LNCaP clone FGC (cell line): ENCODE measurements around the gene C17orf107.

Experiments
- DNase-seq: peaks from one replicate; pipeline ENCODE4 v3.0.0-alpha.2; 2011; ENCODE audit warnings: low read depth
- H3K4me3 ChIP-seq: 2 replicates; pipeline ENCODE4 v1.5.1; 2011; ENCODE audit warnings: mild to moderate bottlenecking, low read depth, low read length, control low read depth
- TF ChIP-seq, protein P1 (sequence below): IDR thresholded peaks from 2 replicates; pipeline ENCODE4 v1.5.1; 2012; ENCODE audit warnings: mild to moderate bottlenecking; ENCODE audit not compliant: control insufficient read depth, insufficient read depth; ENCODE audit errors: extremely low read depth

The C17orf107 gene

GRCh38 chr17:4931963-4932362 is 32.6 kb downstream of the C17orf107 start, which contains the start of gene GP1BA:
Gene GP1BA, plus strand, starts transcription at chr17:4932277. Its CDS starts 328 bp downstream, at chr17:4932605.
- TF ChIP-seq, protein P1, sequence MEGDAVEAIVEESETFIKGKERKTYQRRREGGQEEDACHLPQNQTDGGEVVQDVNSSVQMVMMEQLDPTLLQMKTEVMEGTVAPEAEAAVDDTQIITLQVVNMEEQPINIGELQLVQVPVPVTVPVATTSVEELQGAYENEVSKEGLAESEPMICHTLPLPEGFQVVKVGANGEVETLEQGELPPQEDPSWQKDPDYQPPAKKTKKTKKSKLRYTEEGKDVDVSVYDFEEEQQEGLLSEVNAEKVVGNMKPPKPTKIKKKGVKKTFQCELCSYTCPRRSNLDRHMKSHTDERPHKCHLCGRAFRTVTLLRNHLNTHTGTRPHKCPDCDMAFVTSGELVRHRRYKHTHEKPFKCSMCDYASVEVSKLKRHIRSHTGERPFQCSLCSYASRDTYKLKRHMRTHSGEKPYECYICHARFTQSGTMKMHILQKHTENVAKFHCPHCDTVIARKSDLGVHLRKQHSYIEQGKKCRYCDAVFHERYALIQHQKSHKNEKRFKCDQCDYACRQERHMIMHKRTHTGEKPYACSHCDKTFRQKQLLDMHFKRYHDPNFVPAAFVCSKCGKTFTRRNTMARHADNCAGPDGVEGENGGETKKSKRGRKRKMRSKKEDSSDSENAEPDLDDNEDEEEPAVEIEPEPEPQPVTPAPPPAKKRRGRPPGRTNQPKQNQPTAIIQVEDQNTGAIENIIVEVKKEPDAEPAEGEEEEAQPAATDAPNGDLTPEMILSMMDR, result no peak
- no peak within 1 kb of the TSS for H3K4me3 ChIP-seq
- DNase-seq, result no peak

DNA sequence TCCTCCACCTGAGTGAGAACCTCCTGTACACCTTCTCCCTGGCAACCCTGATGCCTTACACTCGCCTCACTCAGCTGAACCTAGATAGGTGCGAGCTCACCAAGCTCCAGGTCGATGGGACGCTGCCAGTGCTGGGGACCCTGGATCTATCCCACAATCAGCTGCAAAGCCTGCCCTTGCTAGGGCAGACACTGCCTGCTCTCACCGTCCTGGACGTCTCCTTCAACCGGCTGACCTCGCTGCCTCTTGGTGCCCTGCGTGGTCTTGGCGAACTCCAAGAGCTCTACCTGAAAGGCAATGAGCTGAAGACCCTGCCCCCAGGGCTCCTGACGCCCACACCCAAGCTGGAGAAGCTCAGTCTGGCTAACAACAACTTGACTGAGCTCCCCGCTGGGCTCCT is 33.4 kb downstream of the C17orf107 start:
- no peak for DNase-seq
- TF ChIP-seq, protein P1, result no peak
- no peak overlapping the region for H3K4me3 ChIP-seq

DNA sequence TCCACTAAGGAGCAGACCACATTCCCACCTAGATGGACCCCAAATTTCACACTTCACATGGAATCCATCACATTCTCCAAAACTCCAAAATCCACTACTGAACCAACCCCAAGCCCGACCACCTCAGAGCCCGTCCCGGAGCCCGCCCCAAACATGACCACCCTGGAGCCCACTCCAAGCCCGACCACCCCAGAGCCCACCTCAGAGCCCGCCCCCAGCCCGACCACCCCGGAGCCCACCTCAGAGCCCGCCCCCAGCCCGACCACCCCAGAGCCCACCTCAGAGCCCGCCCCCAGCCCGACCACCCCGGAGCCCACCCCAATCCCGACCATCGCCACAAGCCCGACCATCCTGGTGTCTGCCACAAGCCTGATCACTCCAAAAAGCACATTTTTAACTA is 34.3 kb downstream of the C17orf107 start:
- DNase-seq, result no peak
- TF ChIP-seq, protein P1, result no peak
- H3K4me3 ChIP-seq, result no peak overlapping the region

DNA sequence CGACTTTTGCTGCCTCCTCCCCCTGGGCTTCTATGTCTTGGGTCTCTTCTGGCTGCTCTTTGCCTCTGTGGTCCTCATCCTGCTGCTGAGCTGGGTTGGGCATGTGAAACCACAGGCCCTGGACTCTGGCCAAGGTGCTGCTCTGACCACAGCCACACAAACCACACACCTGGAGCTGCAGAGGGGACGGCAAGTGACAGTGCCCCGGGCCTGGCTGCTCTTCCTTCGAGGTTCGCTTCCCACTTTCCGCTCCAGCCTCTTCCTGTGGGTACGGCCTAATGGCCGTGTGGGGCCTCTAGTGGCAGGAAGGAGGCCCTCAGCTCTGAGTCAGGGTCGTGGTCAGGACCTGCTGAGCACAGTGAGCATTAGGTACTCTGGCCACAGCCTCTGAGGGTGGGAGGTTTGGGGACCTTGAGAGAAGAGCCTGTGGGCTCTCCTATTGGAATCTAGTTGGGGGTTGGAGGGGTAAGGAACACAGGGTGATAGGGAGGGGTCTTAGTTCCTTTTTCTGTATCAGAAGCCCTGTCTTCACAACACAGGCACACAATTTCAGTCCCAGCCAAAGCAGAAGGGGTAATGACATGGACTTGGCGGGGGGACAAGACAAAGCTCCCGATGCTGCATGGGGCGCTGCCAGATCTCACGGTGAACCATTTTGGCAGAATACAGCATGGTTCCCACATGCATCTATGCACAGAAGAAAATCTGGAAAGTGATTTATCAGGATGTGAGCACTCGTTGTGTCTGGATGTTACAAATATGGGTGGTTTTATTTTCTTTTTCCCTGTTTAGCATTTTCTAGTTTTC is 35.0 kb downstream of the C17orf107 start:
- H3K4me3 ChIP-seq, result no peak overlapping the region
- no peak for DNase-seq
- TF ChIP-seq, protein P1, result 0 out of 2 replicates have a peak, but pooled peaks have one; percentile 28

DNA sequence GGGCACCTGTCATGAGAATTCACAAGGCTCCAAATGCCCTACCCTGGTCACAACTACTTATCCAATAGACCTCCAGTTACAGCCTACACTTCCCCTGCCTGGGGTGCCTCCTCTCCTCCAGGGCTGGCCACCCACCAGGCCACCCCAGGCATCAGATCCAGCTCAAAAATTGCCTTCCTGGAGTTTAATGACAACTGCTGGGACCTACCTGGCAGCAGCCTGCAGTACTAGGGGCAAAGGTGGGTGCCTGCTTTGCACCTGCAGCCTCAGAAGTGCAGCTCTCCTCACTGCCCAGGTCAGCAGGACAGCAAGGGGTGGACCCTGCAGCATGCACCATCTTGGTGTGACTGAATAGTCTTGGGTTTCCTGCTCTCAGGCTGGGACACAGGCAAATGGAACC is 36.3 kb downstream of the C17orf107 start:
- no peak overlapping the region for H3K4me3 ChIP-seq
- DNase-seq, result no peak
- TF ChIP-seq, protein P1, result no peak

DNA sequence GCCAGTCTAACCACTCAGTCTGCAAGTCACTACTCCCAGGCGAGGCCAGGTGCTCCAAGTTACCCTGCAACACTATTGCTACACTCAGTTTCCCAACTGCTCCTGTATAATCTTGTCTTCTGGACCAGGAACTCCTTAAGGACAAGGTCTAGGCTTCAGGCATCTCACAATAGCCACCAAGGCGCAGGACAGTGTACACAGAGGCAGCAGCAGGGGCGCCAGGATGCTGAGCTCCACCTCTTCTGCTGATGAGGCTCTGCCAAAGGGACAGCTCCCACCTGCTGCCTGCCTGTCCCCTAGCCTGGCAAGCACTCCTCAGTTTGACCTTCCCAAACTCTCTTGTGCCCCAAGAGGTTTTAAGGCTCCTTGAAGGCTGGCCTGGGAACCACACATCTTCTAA is 37.1 kb downstream of the C17orf107 start:
- DNase-seq, result no peak
- TF ChIP-seq, protein P1, result no peak
- no peak overlapping the region for H3K4me3 ChIP-seq

GRCh38 chr17:4937553-4937952 is 38.2 kb downstream of the C17orf107 start:
- no peak for DNase-seq
- TF ChIP-seq, protein P1, result no peak

More at GRCh38 chr17:4937553-4937952, 38.2 kb downstream of the C17orf107 start:
- H3K4me3 ChIP-seq, result no peak overlapping the region
